ENCODE data around the gene OLFM1.

DNA sequence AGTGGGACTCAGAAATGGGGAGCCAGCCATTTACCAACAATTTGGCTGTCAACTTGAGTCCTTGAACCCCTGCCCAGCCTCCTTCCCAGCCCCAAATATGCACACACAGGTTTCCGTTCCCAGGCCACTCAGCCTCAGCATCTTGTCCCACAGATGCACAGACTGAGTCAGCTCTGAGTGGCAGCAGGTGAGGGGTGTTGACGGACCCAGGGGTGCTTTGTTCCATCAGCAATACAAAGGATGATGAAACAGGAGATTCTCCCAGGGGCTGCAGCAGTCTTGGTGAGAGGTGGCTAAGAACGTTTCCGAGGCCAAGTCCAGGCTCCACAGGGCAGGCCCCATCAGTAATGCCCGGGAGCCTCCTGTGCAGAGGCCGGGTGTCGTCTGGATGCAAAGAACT, 4.9 kb upstream of the OLFM1 start:
- TF ChIP-seq, protein P1, sequence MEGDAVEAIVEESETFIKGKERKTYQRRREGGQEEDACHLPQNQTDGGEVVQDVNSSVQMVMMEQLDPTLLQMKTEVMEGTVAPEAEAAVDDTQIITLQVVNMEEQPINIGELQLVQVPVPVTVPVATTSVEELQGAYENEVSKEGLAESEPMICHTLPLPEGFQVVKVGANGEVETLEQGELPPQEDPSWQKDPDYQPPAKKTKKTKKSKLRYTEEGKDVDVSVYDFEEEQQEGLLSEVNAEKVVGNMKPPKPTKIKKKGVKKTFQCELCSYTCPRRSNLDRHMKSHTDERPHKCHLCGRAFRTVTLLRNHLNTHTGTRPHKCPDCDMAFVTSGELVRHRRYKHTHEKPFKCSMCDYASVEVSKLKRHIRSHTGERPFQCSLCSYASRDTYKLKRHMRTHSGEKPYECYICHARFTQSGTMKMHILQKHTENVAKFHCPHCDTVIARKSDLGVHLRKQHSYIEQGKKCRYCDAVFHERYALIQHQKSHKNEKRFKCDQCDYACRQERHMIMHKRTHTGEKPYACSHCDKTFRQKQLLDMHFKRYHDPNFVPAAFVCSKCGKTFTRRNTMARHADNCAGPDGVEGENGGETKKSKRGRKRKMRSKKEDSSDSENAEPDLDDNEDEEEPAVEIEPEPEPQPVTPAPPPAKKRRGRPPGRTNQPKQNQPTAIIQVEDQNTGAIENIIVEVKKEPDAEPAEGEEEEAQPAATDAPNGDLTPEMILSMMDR (IDR thresholded peaks at IDR 0.05): no peak
- no peak for TF ChIP-seq POLR2A (IDR thresholded peaks at IDR 0.05)

All from right lobe of liver (tissue), 4 donors.